Esophagus squamous epithelium (tissue), 5 donors: Measurements from ENCODE around the gene COX19. TPM values are rescaled to one million over a fixed set of nuclear protein-coding genes. Genes with fewer than 3 reads are reported as not detected.
"Not testable (repeated sequence)": the region's sequence is repeated elsewhere in the genome, so short reads cannot be mapped to it uniquely, and the experiment has no call there.

Source experiments
- DNase-seq: peaks from one replicate; lab custom pipeline; 2025; lab: John Stamatoyannopoulos, UW
- H3K27ac ChIP-seq, 4 donors: fragments of 200-600 bp; sonication (generic); one replicate each; pipeline ENCODE4 v1.5.1; 2016 to 2019; ENCODE audit warnings: mild to moderate bottlenecking in 1 of 4
- H3K27me3 ChIP-seq, 4 donors: fragments of 200-600 bp; sonication (generic); 1 replicate in 3 of 4; 2 replicates in 1 of 4; pipeline versions ENCODE4 v1.5.1 to v1.6.0; 2017 to 2021; ENCODE audit warnings: antibody characterized with exemption in 1 of 4
- H3K36me3 ChIP-seq, 3 donors: fragments of 200-600 bp; sonication (generic); one replicate each; pipeline ENCODE4 v1.5.1; 2016 to 2019
- H3K4me1 ChIP-seq, 3 donors: fragments of 200-600 bp; sonication (generic); one replicate each; pipeline ENCODE4 v1.5.1; 2017 to 2019
- H3K4me3 ChIP-seq, 4 donors: fragments of 200-600 bp; sonication (generic); 1 replicate in 3 of 4; 2 replicates in 1 of 4; pipeline ENCODE4 v1.5.1; 2016 to 2019; ENCODE audit warnings: mild to moderate bottlenecking in 2 of 4, moderate library complexity in 1 of 4
- H3K9me3 ChIP-seq, 3 donors: fragments of 200-600 bp; sonication (generic); one replicate each; pipeline ENCODE4 v1.5.1; 2016 to 2019
- CTCF ChIP-seq, 6 experiments: fragments of 450-650 bp in 4 of 6; fragments of 200-600 bp in 2 of 6; sonication (generic) in 2 of 6; IDR thresholded peaks; one replicate each; pipeline ENCODE4 v1.5.1; 2016 to 2019; ENCODE audit warnings: antibody characterized with exemption in 6 of 6, mild to moderate bottlenecking in 4 of 6, moderate library complexity in 4 of 6
- POLR2A ChIP-seq, 4 donors: fragments of 450-650 bp; IDR thresholded peaks; one replicate each; pipeline ENCODE4 v1.6.1; 2017; ENCODE audit warnings: antibody characterized with exemption in 4 of 4, mild to moderate bottlenecking in 4 of 4, moderate library complexity in 3 of 4
- WGBS, 2 donors: methylation state at CpG; one replicate each; pipeline ENCODE4 v1.1.5; 2018; 5-methylcytosine and 5-hydroxymethylcytosine counted together
- intact Hi-C: fragments of 100-400 bp; cut with DNase I; formaldehyde crosslinking; loops from one replicate; pipeline ENCODE4 v1.15.0; 2022
- total RNA-seq, 4 donors: library from RNA; depleted of rRNA; stranded (reverse); fragments of >200 nt; gene quantifications; one replicate each; pipeline ENCODE4 v1.1.0, GENCODE V29; 2016
- donor health status: DM: yes; HTN: yes; CAD: no.

The COX19 gene
- total RNA-seq, 4 donors from 2014 or later: 4.0 to 13.0 (median 6.9) TPM

GRCh38 chr7:1004018-1004852, 28.9 kb upstream of the COX19 start:
- H3K27ac ChIP-seq: no peak overlapping the region
- no peaks in the 10 kb centered on the region for H3K4me1 ChIP-seq
- DNase-seq: no peak
- no peaks in the 10 kb centered on the region for H3K9me3 ChIP-seq
- no peaks in the 10 kb centered on the region for H3K27me3 ChIP-seq
- no peak for TF ChIP-seq POLR2A (IDR thresholded peaks at IDR 0.05)
- no peak for TF ChIP-seq CTCF (IDR thresholded peaks at IDR 0.05)
- 86% methylated on average over 2 of the region's 32 CpGs; no CpG with 5 or more reads in 1 of the 2 donors for WGBS, 2 donors
- no peak overlapping the region for H3K4me3 ChIP-seq
- intact Hi-C loops: no loop called here
- peaks cover 0 to 61% (median 3%) of the 10 kb centered on the region in 3 donors for H3K36me3 ChIP-seq

DNA sequence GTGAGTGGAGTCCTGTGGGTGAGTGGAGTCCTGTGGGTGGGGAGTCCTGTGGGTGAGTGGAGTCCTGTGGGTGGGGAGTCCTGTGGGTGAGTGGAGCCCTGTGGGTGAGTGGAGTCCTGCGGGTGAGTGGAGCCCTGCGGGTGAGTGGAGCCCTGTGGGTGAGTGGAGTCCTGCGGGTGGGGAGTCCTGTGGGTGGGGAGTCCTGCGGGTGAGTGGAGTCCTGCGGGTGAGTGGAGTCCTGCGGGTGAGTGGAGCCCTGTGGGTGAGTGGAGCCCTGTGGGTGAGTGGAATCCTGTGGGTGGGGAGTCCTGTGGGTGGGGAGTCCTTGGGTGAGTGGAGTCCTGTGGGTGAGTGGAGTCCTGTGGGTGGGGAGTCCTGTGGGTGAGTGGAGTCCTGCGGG, 27.1 kb upstream of the COX19 start:
- intact Hi-C loops, H3K9me3 ChIP-seq, H3K4me1 ChIP-seq, DNase-seq, H3K4me3 ChIP-seq, H3K27ac ChIP-seq, H3K27me3 ChIP-seq: not testable (repeated sequence)
- peaks cover 0 to 52% (median 10%) of the 10 kb centered on the region in 3 donors for H3K36me3 ChIP-seq
- no CpG with 5 or more reads among the region's 7 CpGs for WGBS, 2 donors

GRCh38 chr7:1002026-1002425, 26.7 kb upstream of the COX19 start:
- H3K36me3 ChIP-seq: peaks cover 0 to 52% (median 13%) of the 10 kb centered on the region in 3 donors
- H3K4me1 ChIP-seq, H3K9me3 ChIP-seq, H3K27me3 ChIP-seq, intact Hi-C loops, H3K4me3 ChIP-seq, DNase-seq, H3K27ac ChIP-seq: not testable (repeated sequence)
- WGBS, 2 donors: no CpG with 5 or more reads among the region's 4 CpGs

DNA sequence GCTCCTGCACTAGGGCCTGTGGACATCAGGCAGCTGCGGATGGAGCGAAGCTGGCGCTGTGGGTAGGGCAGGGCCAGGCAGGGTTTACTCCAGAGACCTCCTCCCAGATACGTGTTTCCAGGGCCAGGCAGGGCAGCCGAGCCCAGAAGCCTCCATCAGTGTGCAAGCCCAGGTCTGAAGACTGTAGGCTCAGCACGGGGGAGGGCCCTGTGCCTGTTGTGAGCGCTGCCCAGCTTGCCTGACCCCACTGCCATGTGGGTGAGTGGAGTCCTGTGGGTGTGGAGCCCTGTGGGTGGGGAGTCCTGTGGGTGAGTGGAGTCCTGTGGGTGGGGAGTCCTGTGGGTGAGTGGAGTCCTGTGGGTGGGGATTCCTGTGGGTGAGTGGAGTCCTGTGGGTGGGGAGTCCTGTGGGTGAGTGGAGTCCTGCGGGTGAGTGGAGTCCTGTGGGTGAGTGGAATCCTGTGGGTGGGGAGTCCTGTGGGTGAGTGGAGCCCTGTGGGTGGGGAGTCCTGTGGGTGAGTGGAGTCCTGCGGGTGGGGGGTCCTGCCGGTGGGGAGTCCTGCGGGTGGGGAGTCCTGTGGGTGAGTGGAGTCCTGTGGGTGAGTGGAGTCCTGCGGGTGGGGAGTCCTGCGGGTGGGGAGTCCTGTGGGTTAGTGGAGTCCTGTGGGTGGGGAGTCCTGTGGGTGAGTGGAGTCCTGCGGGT, 25.9 kb upstream of the COX19 start:
- WGBS, 2 donors: no CpG with 5 or more reads among the region's 14 CpGs
- peaks cover 0 to 53% (median 13%) of the 10 kb centered on the region in 3 donors for H3K36me3 ChIP-seq
- DNase-seq, H3K27me3 ChIP-seq, H3K4me1 ChIP-seq, H3K9me3 ChIP-seq, H3K27ac ChIP-seq, H3K4me3 ChIP-seq, intact Hi-C loops: not testable (repeated sequence)

DNA sequence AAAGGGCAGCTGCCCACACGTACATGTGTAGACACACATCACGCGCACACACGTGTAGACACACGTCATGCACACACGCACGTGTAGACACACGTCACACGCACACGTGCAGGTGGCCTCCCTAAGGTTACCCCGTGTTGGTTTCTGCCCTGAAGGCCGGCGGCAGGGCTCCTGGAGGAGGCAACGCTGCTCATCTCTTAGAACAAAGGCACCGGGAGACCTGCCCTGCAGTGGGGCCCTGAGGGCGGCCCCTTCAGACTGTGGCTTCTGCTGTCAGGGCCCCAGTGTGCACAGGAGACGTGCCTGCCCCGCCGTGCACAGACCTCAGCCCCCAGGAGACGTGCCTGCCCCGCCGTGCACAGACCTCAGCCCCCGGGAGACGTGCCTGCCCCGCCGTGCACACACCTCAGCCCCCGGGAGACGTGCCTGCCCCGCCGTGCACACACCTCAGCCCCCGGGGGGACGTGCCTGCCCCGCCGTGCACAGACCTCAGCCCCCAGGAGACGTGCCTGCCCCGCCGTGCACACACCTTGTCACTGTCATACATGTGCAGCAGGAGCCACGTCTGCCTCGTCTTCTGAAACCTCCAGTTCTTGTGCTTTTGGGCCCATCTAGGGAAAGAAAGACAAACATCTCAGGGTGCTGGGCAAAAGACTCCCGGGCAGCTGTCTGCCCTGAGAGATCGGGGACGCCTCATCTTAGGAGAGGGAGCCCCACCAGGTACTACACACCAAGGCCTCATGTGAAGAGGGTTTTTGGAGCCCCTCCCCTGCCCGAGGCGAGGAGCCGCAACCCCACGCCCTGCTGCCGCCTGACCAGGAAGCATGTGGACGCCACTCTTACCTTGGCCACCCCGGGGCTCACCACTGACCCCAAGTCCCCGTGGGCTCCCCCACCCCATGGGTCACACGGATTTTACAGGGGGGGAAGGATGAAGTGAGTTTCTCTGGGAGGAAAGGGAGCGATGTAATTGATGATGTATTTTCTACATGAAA, 24.9 kb upstream of the COX19 start:
- no peak for TF ChIP-seq POLR2A (IDR thresholded peaks at IDR 0.05)
- TF ChIP-seq CTCF (IDR thresholded peaks at IDR 0.05): no peak
- Histone ChIP-seq H3K4me3 (no peak overlapping the region), H3K4me1 (peaks cover 0 to 4% (median 0%) of the 10 kb centered on the region in 3 donors), H3K9me3 (no peaks in the 10 kb centered on the region), H3K27ac (no peak overlapping the region), H3K27me3 (no peaks in the 10 kb centered on the region), H3K36me3 (peaks cover 0 to 59% (median 13%) of the 10 kb centered on the region in 3 donors)
- no peak for DNase-seq
- 60 to 80% methylated on average over 1 of the region's 52 CpGs for WGBS, 2 donors
- intact Hi-C loops: loop anchor here (10.0 kb wide), 1 partner anchor 175 kb away; no protein-coding TSS in a partner anchor
